Measurements from ENCODE around the gene ACOT11.

DNA sequence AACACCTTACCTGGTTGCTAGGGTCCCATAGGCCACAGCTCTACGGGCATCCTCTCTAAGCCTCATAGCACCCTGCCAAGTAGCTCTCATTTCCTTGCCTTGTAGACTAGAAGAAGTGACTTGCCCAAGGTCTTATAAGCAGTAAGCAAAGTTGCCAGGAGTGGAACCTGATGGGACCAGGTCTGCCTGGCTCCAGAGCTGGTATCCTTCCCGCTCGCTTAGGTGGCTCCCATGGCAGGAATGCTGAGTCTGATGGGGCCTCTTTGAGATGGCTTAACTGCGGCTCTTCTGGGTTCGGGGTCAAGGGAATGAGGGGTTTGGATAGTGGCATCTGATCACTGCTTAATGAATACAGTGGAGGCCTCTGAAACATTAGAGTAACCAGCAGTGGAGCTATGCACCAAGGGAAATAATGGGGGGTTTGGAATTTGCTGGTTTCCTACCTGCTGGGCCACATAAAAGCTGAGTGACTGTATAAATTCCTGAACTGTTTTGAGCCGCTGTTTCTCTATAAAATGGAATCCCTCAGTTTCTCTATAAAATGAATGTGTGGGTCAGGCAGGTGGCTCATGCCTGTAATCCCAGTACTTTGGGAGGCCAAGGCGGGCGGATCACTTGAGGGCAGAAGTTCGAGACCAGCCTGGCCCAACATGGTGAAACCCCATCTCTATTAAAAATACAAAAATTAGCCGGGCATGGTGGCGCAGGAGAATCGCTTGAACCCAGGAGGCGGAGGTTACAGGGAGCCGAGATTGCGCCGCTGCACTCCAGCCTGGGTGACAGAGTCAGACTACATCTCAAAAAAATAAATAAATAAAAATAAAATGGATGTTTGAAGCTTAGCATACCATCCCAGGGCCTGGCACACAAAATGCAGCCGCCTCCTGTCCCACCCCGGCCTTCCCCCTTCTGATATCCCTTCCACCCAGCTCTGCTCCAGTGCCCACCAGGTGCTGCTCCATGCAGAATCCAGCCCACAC is 62.9 kb downstream of the ACOT11 start:
- TF ChIP-seq CTCF (conservative IDR thresholded peaks at IDR 0.05 in 1 of 2, IDR thresholded peaks at IDR 0.05 in 1 of 2; ENCODE audit: low read depth in 1 of 2, low read length in 2 of 2): no peak
- no peak for TF ChIP-seq EZH2 (IDR thresholded peaks at IDR 0.05; ENCODE audit: low read length, missing control alignments)

Data from fibroblast of lung (primary cell).